Testis (tissue), 2 donors: Measurements from ENCODE around the gene KCNQ1.

Experiments used
- CTCF ChIP-seq, 3 experiments: fragments of 450-650 bp in 2 of 3; fragments of 200-600 bp in 1 of 3; sonication (generic) in 1 of 3; IDR thresholded peaks; one replicate each; pipeline ENCODE4 v1.5.1; 2016 to 2019; ENCODE audit warnings: antibody characterized with exemption in 3 of 3, mild to moderate bottlenecking in 2 of 3, moderate library complexity in 1 of 3
- POLR2A ChIP-seq: fragments of 450-650 bp; IDR thresholded peaks from one replicate; pipeline ENCODE4 v1.6.1; 2017; ENCODE audit warnings: antibody characterized with exemption, mild to moderate bottlenecking, moderate library complexity

GRCh38 chr11:2484576-2485125 is 39.8 kb downstream of the KCNQ1 start:
- TF ChIP-seq CTCF (IDR thresholded peaks at IDR 0.05) (no peak), POLR2A (no peak)
